ENCODE data around the gene ESRRB. TPM values are rescaled to one million over a fixed set of nuclear protein-coding genes. Genes with fewer than 3 reads are reported as not detected.

ESRRB gene
- total RNA-seq, 4 donors from 2014 or later = 0.81 to 0.93 TPM; not detected in 2

GRCh38 chr14:76413106-76413961, 37.4 kb downstream of the ESRRB start:
- Histone ChIP-seq H3K9me3 (no peaks in the 10 kb centered on the region), H3K27me3 (peaks cover 46% of the 10 kb centered on the region), H3K36me3 (no peaks in the 10 kb centered on the region), H3K27ac (no peak overlapping the region), H3K4me1 (no peaks in the 10 kb centered on the region), H3K4me3 (no peak overlapping the region)
- WGBS, 2 donors (ENCODE audit: low coverage in 1 of 2) = 73 to 77% methylated on average over 6 to 8 of the region's 23 CpGs
- ATAC-seq = no peak
- TF ChIP-seq, protein P1, sequence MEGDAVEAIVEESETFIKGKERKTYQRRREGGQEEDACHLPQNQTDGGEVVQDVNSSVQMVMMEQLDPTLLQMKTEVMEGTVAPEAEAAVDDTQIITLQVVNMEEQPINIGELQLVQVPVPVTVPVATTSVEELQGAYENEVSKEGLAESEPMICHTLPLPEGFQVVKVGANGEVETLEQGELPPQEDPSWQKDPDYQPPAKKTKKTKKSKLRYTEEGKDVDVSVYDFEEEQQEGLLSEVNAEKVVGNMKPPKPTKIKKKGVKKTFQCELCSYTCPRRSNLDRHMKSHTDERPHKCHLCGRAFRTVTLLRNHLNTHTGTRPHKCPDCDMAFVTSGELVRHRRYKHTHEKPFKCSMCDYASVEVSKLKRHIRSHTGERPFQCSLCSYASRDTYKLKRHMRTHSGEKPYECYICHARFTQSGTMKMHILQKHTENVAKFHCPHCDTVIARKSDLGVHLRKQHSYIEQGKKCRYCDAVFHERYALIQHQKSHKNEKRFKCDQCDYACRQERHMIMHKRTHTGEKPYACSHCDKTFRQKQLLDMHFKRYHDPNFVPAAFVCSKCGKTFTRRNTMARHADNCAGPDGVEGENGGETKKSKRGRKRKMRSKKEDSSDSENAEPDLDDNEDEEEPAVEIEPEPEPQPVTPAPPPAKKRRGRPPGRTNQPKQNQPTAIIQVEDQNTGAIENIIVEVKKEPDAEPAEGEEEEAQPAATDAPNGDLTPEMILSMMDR (IDR thresholded peaks at IDR 0.05) = no peak
- TF ChIP-seq POLR2AphosphoS5 (IDR thresholded peaks at IDR 0.05) = no peak
- no peak for TF ChIP-seq POLR2A (IDR thresholded peaks at IDR 0.05)
- no peak for TF ChIP-seq EP300 (IDR thresholded peaks at IDR 0.05)

- 39 to 48% methylated on average over 3 to 7 of the region's 36 CpGs for WGBS, 2 donors (ENCODE audit: low coverage in 1 of 2)
- TF ChIP-seq EP300 (IDR thresholded peaks at IDR 0.05) (no peak), POLR2AphosphoS5 (IDR thresholded peaks at IDR 0.05) (no peak), POLR2A (IDR thresholded peaks at IDR 0.05) (no peak)
- TF ChIP-seq, protein P1 (IDR thresholded peaks at IDR 0.05) = no peak
- no peaks in the 10 kb centered on the region for H3K36me3 ChIP-seq
- H3K27ac ChIP-seq = no peak overlapping the region
- ATAC-seq = no peak
- H3K27me3 ChIP-seq = peaks cover 46% of the 10 kb centered on the region
- no peaks in the 10 kb centered on the region for H3K9me3 ChIP-seq
- no peaks in the 10 kb centered on the region for H3K4me1 ChIP-seq
- no peak overlapping the region for H3K4me3 ChIP-seq
Observed at GRCh38 chr14:76413962-76414600, 38.1 kb downstream of the ESRRB start.

GRCh38 chr14:76419399-76419798, 43.5 kb downstream of the ESRRB start:
- H3K4me1 ChIP-seq = no peaks in the 10 kb centered on the region
- H3K27ac ChIP-seq = no peak overlapping the region
- H3K9me3 ChIP-seq = no peaks in the 10 kb centered on the region
- no peak for ATAC-seq
- TF ChIP-seq, protein P1 (IDR thresholded peaks at IDR 0.05) = no peak
- no peak for TF ChIP-seq POLR2A (IDR thresholded peaks at IDR 0.05)
- no peak for TF ChIP-seq EP300 (IDR thresholded peaks at IDR 0.05)
- TF ChIP-seq POLR2AphosphoS5 (IDR thresholded peaks at IDR 0.05) = no peak
- H3K4me3 ChIP-seq = no peak overlapping the region
- no peaks in the 10 kb centered on the region for H3K36me3 ChIP-seq
- H3K27me3 ChIP-seq = peaks cover 30% of the 10 kb centered on the region
- WGBS, 2 donors (ENCODE audit: low coverage in 1 of 2) = 20 to 71% methylated on average over 1 to 3 of the region's 3 CpGs

DNA sequence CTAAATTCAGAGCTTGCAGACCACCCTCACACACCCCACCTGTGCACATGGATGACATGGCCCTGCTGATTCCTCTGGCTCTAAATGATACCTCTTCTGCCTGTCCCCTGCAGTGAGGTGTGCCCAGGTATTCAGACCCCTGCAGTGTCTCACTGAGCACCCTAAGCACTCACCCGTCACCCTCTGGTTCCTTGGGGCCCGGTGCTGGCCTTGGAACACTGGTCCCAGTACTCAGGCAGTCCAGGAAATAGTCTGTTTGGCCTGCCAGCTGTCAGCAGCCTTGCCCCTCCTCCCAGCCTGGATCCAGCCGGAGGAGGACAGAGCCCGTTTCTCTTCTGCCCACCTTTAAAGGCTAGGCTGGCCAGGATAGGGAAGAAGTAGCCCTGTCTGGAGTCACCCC, 44.9 kb downstream of the ESRRB start:
- no peaks in the 10 kb centered on the region for H3K36me3 ChIP-seq
- WGBS, 2 donors (ENCODE audit: low coverage in 1 of 2) = 50% methylated on average over 2 of the region's 4 CpGs; no CpG with 5 or more reads in 1 of the 2 donors
- H3K4me3 ChIP-seq = no peak overlapping the region
- no peaks in the 10 kb centered on the region for H3K4me1 ChIP-seq
- peaks cover 29% of the 10 kb centered on the region for H3K27me3 ChIP-seq
- TF ChIP-seq, protein P1 (IDR thresholded peaks at IDR 0.05) = no peak
- TF ChIP-seq POLR2A (IDR thresholded peaks at IDR 0.05) = no peak
- TF ChIP-seq EP300 (IDR thresholded peaks at IDR 0.05) = no peak
- TF ChIP-seq POLR2AphosphoS5 (IDR thresholded peaks at IDR 0.05) = no peak
- ATAC-seq = no peak
- no peak overlapping the region for H3K27ac ChIP-seq
- no peaks in the 10 kb centered on the region for H3K9me3 ChIP-seq

All from gastroesophageal sphincter (tissue), 4 donors.